Neural progenitor cell (in vitro differentiated cells): ENCODE data around the gene SUSD6. TPM values are rescaled to one million over a fixed set of nuclear protein-coding genes. Genes with fewer than 3 reads are reported as not detected.

Experiments
- DNase-seq: peaks from one replicate; pipeline ENCODE4 v3.0.0-alpha.2; 2016; ENCODE audit warnings: low spot score
- H2AFZ ChIP-seq: fragments of 200-600 bp; sonication (generic); replicated peaks from 2 replicates; pipeline ENCODE4 v1.6.1; 2016; ENCODE audit warnings: antibody characterized with exemption
- H3F3A ChIP-seq: fragments of 200-600 bp; sonication (generic); 2 replicates; pipeline ENCODE4 v1.6.1; 2016; ENCODE audit warnings: antibody characterized with exemption, low read depth
- H3K27ac ChIP-seq: fragments of 200-600 bp; sonication (generic); 2 replicates; pipeline ENCODE4 v1.5.1; 2016; ENCODE audit warnings: mild to moderate bottlenecking
- H3K27me3 ChIP-seq: fragments of 200-600 bp; sonication (generic); 2 replicates; pipeline ENCODE4 v1.6.1; 2016; ENCODE audit warnings: mild to moderate bottlenecking, moderate library complexity
- H3K36me3 ChIP-seq: fragments of 200-600 bp; sonication (generic); 2 replicates; pipeline ENCODE4 v1.5.1; 2016
- H3K4me1 ChIP-seq: fragments of 200-600 bp; sonication (generic); 2 replicates; pipeline ENCODE4 v1.6.1; 2016; ENCODE audit warnings: mixed run types
- H3K4me2 ChIP-seq: fragments of 200-600 bp; sonication (generic); 2 replicates; pipeline ENCODE4 v1.6.1; 2016
- H3K4me3 ChIP-seq: fragments of 200-600 bp; sonication (generic); 2 replicates; pipeline ENCODE4 v1.5.1; 2016
- H3K79me2 ChIP-seq: fragments of 200-600 bp; sonication (generic); 2 replicates; pipeline ENCODE4 v1.6.1; 2016; ENCODE audit warnings: low read depth
- H3K9ac ChIP-seq: fragments of 200-600 bp; sonication (generic); 2 replicates; pipeline ENCODE4 v1.6.1; 2016
- H3K9me3 ChIP-seq: fragments of 200-600 bp; sonication (generic); 2 replicates; pipeline ENCODE4 v1.5.1; 2016; ENCODE audit warnings: low read depth
- H4K20me1 ChIP-seq: fragments of 200-600 bp; sonication (generic); 2 replicates; pipeline ENCODE4 v1.6.1; 2016; ENCODE audit warnings: low read depth
- H3K27ac Mint-ChIP-seq: 3 replicates; pipeline ENCODE4 v1.8.0; 2021; ENCODE audit warnings: mixed read lengths
- H3K27me3 Mint-ChIP-seq: 2 replicates; pipeline ENCODE4 v1.8.0; 2022; ENCODE audit warnings: low read depth, mild to moderate bottlenecking, inconsistent platforms, moderate library complexity, mixed read lengths; ENCODE audit not compliant: insufficient read depth
- H3K36me3 Mint-ChIP-seq: 3 replicates; pipeline ENCODE4 v1.8.0; 2021; ENCODE audit warnings: mixed read lengths
- H3K4me1 Mint-ChIP-seq: 3 replicates; pipeline ENCODE4 v1.8.0; 2021; ENCODE audit warnings: mixed read lengths
- H3K4me3 Mint-ChIP-seq: 3 replicates; pipeline ENCODE4 v1.8.0; 2021; ENCODE audit warnings: mild to moderate bottlenecking, moderate library complexity, mixed read lengths
- H3K9me3 Mint-ChIP-seq: 3 replicates; pipeline ENCODE4 v1.8.0; 2020; ENCODE audit warnings: mixed read lengths
- CTCF ChIP-seq: fragments of 200-600 bp; sonication (generic); IDR thresholded peaks from 2 replicates; pipeline ENCODE4 v1.5.1; 2017; ENCODE audit warnings: antibody characterized with exemption, mild to moderate bottlenecking
- EZH2 ChIP-seq: fragments of 200-600 bp; sonication (generic); IDR thresholded peaks from 2 replicates; pipeline ENCODE4 v1.6.1; 2017; ENCODE audit warnings: antibody characterized with exemption, mild to moderate bottlenecking, moderate library complexity
- EZH2phosphoT487 ChIP-seq: fragments of 200-600 bp; sonication (generic); IDR thresholded peaks from 2 replicates; pipeline ENCODE4 v1.6.1; 2017; ENCODE audit warnings: antibody characterized with exemption
- total RNA-seq: library from RNA; depleted of rRNA; stranded (reverse); fragments of >200 nt; gene quantifications from 2 replicates; pipeline ENCODE4 v1.2.3, GENCODE V29; 2015; ENCODE audit warnings: low replicate concordance

Gene SUSD6
- total RNA-seq, 1 donor from 2014 or later: 6.3 TPM

- Mint-ChIP-seq H3K36me3 (no peaks in the 10 kb centered on the region), H3K4me1 (peaks cover 23% of the 10 kb centered on the region), H3K27me3 (peaks cover 2% of the 10 kb centered on the region), H3K4me3 (no peak overlapping the region), H3K9me3 (no peaks in the 10 kb centered on the region), H3K27ac (no peak overlapping the region)
- no peak for TF ChIP-seq CTCF
- TF ChIP-seq EZH2: no peak
- no peak for TF ChIP-seq EZH2phosphoT487
- Histone ChIP-seq H4K20me1 (peaks cover 18% of the 10 kb centered on the region), H3K79me2 (peaks cover 6% of the 10 kb centered on the region), H2AFZ (no peak overlapping the region), H3K36me3 (no peaks in the 10 kb centered on the region), H3K27ac (no peak overlapping the region), H3F3A (peaks cover 13% of the 10 kb centered on the region), H3K9me3 (no peaks in the 10 kb centered on the region), H3K4me2 (no peak overlapping the region), H3K27me3 (no peaks in the 10 kb centered on the region), H3K4me1 (peaks cover 39% of the 10 kb centered on the region), H3K4me3 (no peak overlapping the region), H3K9ac (no peak overlapping the region)
- no peak for DNase-seq
Observed at GRCh38 chr14:69674546-69675244, 63.3 kb downstream of the SUSD6 start.

GRCh38 chr14:69675245-69675583 lies 63.8 kb downstream of the SUSD6 start:
- H3K36me3 ChIP-seq: no peaks in the 10 kb centered on the region
- H3K9me3 ChIP-seq: no peaks in the 10 kb centered on the region
- Mint-ChIP-seq H3K27ac (no peak overlapping the region), H3K36me3 (no peaks in the 10 kb centered on the region), H3K4me1 (peaks cover 20% of the 10 kb centered on the region), H3K27me3 (peaks cover 2% of the 10 kb centered on the region), H3K4me3 (no peak overlapping the region), H3K9me3 (no peaks in the 10 kb centered on the region)
- H3K9ac ChIP-seq: no peak overlapping the region
- H3K4me3 ChIP-seq: no peak overlapping the region
- peaks cover 34% of the 10 kb centered on the region for H3K4me1 ChIP-seq
- no peak for TF ChIP-seq EZH2
- no peak for TF ChIP-seq EZH2phosphoT487
- H4K20me1 ChIP-seq: peaks cover 18% of the 10 kb centered on the region
- peaks cover 6% of the 10 kb centered on the region for H3K79me2 ChIP-seq
- H2AFZ ChIP-seq: no peak overlapping the region
- DNase-seq: no peak
- peaks cover 13% of the 10 kb centered on the region for H3F3A ChIP-seq
- no peak overlapping the region for H3K4me2 ChIP-seq
- H3K27ac ChIP-seq: no peak overlapping the region
- no peaks in the 10 kb centered on the region for H3K27me3 ChIP-seq

GRCh38 chr14:69675877-69676416 lies 64.6 kb downstream of the SUSD6 start:
- Histone ChIP-seq H3K27me3 (no peaks in the 10 kb centered on the region), H3K4me3 (no peak overlapping the region), H3K79me2 (peaks cover 6% of the 10 kb centered on the region), H3K9me3 (no peaks in the 10 kb centered on the region), H3K27ac (no peak overlapping the region), H3K36me3 (no peaks in the 10 kb centered on the region), H2AFZ (no peak overlapping the region), H3F3A (peaks cover 12% of the 10 kb centered on the region), H3K4me2 (no peak overlapping the region), H4K20me1 (peaks cover 16% of the 10 kb centered on the region), H3K4me1 (peaks cover 27% of the 10 kb centered on the region), H3K9ac (no peak overlapping the region)
- Mint-ChIP-seq H3K27me3 (peaks cover 2% of the 10 kb centered on the region), H3K4me1 (peaks cover 18% of the 10 kb centered on the region), H3K9me3 (no peaks in the 10 kb centered on the region), H3K36me3 (no peaks in the 10 kb centered on the region), H3K27ac (no peak overlapping the region), H3K4me3 (no peak overlapping the region)
- no peak for DNase-seq
- TF ChIP-seq EZH2phosphoT487 (no peak), EZH2 (no peak), CTCF (no peak)

GRCh38 chr14:69676723-69677122 lies 65.3 kb downstream of the SUSD6 start:
- TF ChIP-seq EZH2phosphoT487 (no peak), CTCF (no peak), EZH2 (no peak)
- Histone ChIP-seq H2AFZ (no peak overlapping the region), H3K4me2 (no peak overlapping the region), H4K20me1 (peaks cover 11% of the 10 kb centered on the region), H3K27ac (no peak overlapping the region), H3K4me1 (peaks cover 19% of the 10 kb centered on the region), H3K27me3 (no peaks in the 10 kb centered on the region), H3K4me3 (no peak overlapping the region), H3K9me3 (no peaks in the 10 kb centered on the region), H3K9ac (no peak overlapping the region), H3K79me2 (peaks cover 6% of the 10 kb centered on the region), H3F3A (peaks cover 4% of the 10 kb centered on the region), H3K36me3 (no peaks in the 10 kb centered on the region)
- Mint-ChIP-seq H3K27ac (peak overlapping the region; percentile 3), H3K4me1 (peaks cover 11% of the 10 kb centered on the region), H3K4me3 (no peak overlapping the region), H3K27me3 (peaks cover 2% of the 10 kb centered on the region), H3K36me3 (peaks cover 4% of the 10 kb centered on the region), H3K9me3 (peaks cover 5% of the 10 kb centered on the region)
- DNase-seq: no peak
